OCI-LY7 (cell line): ENCODE results near the gene SPSB1. TPM values are rescaled to one million over a fixed set of nuclear protein-coding genes. Genes with fewer than 3 reads are reported as not detected.

ENCODE experiments used
- BruUV-seq: library from RNA; stranded (reverse); fragments of 400-500 nt; replicated peaks from 2 replicates; lab custom pipeline; 2021; lab: Mats Ljungman, UMichigan
- CTCF ChIA-PET: fragments of 300-600 bp; sonication (Branson Sonifier 250); formaldehyde crosslinking; loops from one replicate; lab custom pipeline; 2022; ENCODE audit warnings: antibody characterized with exemption; ENCODE audit not compliant: unreplicated experiment; lab: Charles Lee
- POLR2A ChIA-PET: fragments of 300-600 bp; sonication (Branson Sonifier 250); formaldehyde crosslinking; loops from one replicate; lab custom pipeline; 2022; ENCODE audit warnings: antibody characterized with exemption; lab: Charles Lee
- DNase-seq: peaks from one replicate; pipeline ENCODE4 v3.0.0-alpha.2; 2015; ENCODE audit warnings: low spot score
- H2AFZ ChIP-seq: fragments of 200-600 bp; sonication (generic), shearing (Covaris generic); 2 replicates; pipeline ENCODE4 v1.6.1; 2014; ENCODE audit warnings: mild to moderate bottlenecking, antibody characterized with exemption, low read length, moderate library complexity
- H3K27ac ChIP-seq: fragments of 200-600 bp; sonication (generic); 2 replicates; pipeline ENCODE4 v1.5.1; 2014; ENCODE audit warnings: mixed run types, low read depth, mild to moderate bottlenecking, moderate library complexity, low read length, inconsistent platforms; ENCODE audit not compliant: poor library complexity, severe bottlenecking
- H3K36me3 ChIP-seq: fragments of 200-600 bp; sonication (generic); 2 replicates; pipeline ENCODE4 v1.6.1; 2014; ENCODE audit warnings: mild to moderate bottlenecking, antibody characterized with exemption, low read length, moderate library complexity, mixed read lengths; ENCODE audit not compliant: insufficient read depth
- H3K4me1 ChIP-seq: fragments of 200-600 bp; sonication (generic); 2 replicates; pipeline ENCODE4 v1.5.1; 2014; ENCODE audit warnings: mild to moderate bottlenecking, low read length; ENCODE audit not compliant: insufficient read depth, poor library complexity, severe bottlenecking
- H3K4me2 ChIP-seq: fragments of 200-600 bp; sonication (generic); 2 replicates; pipeline ENCODE4 v1.6.1; 2014; ENCODE audit warnings: mild to moderate bottlenecking, low read length
- H3K4me3 ChIP-seq: fragments of 200-600 bp; sonication (generic); 2 replicates; pipeline ENCODE4 v1.5.1; 2014; ENCODE audit warnings: mild to moderate bottlenecking, low read depth, low read length; ENCODE audit not compliant: poor library complexity, severe bottlenecking
- H3K79me2 ChIP-seq: fragments of 200-600 bp; sonication (generic); 2 replicates; pipeline ENCODE4 v1.6.1; 2016; ENCODE audit warnings: low read depth, mild to moderate bottlenecking, low read length, moderate library complexity, mixed read lengths; ENCODE audit not compliant: insufficient read depth
- H3K9me2 ChIP-seq: fragments of 200-600 bp; sonication (generic); 2 replicates; pipeline ENCODE4 v1.6.1; 2016; ENCODE audit warnings: mild to moderate bottlenecking, low read length, mixed read lengths; ENCODE audit not compliant: insufficient read depth
- H3K9me3 ChIP-seq: fragments of 200-600 bp; sonication (generic); 2 replicates; pipeline ENCODE4 v1.6.1; 2014; ENCODE audit warnings: mild to moderate bottlenecking, mixed run types, low read length, mixed read lengths
- H4K20me1 ChIP-seq: fragments of 200-600 bp; sonication (generic); 2 replicates; pipeline ENCODE4 v1.6.1; 2014; ENCODE audit warnings: mild to moderate bottlenecking, antibody characterized with exemption, low read length, moderate library complexity, mixed read lengths; ENCODE audit not compliant: insufficient read depth
- CTCF ChIP-seq: fragments of 200-600 bp; sonication (generic); conservative IDR thresholded peaks from 2 replicates; pipeline ENCODE4 v1.5.1; 2014; ENCODE audit warnings: mild to moderate bottlenecking, antibody characterized with exemption, low read length, moderate library complexity, mixed read lengths
- EZH2phosphoT487 ChIP-seq: fragments of 200-600 bp; sonication (generic); IDR thresholded peaks from 2 replicates; pipeline ENCODE4 v1.6.1; 2018; ENCODE audit warnings: low read depth, borderline replicate concordance, mild to moderate bottlenecking, mixed run types, antibody characterized with exemption, low read length, moderate library complexity, mixed read lengths
- intact Hi-C: fragments of 100-400 bp; cut with micrococcal nuclease; formaldehyde crosslinking; loops from one replicate; pipeline ENCODE4 v1.10.0; 2022; ENCODE audit not compliant: unreplicated experiment
- total RNA-seq, 2 experiments: library from RNA; depleted of rRNA in 1 of 2; stranded (reverse); fragments of >200 nt in 1 of 2; shearing (Covaris generic) in 1 of 2; gene quantifications; 2 replicates each; pipeline ENCODE4 v1.2.3, GENCODE V29; 2014 to 2022

Gene SPSB1
- total RNA-seq, 2 experiments from 2014 or later, result 1.2 to 14.0 TPM

- Histone ChIP-seq H3K79me2 (no peaks in the 10 kb centered on the region), H3K9me2 (no peaks in the 10 kb centered on the region), H4K20me1 (no peaks in the 10 kb centered on the region), H3K4me3 (no peak overlapping the region), H3K4me1 (no peaks in the 10 kb centered on the region), H3K36me3 (no peaks in the 10 kb centered on the region), H3K9me3 (no peaks in the 10 kb centered on the region), H3K4me2 (no peak overlapping the region), H2AFZ (no peak overlapping the region), H3K27ac (no peak overlapping the region)
- POLR2A ChIA-PET, result interaction anchor here (0.5 to 0.6 kb wide), 2 partner anchors 10 to 18 kb away, joined by 3 to 4 read pairs; no protein-coding TSS in a partner anchor
- intact Hi-C loops, result no loop called here
- TF ChIP-seq EZH2phosphoT487, result no peak
- no TSS peak for BruUV-seq
- CTCF ChIA-PET, result no interaction called here
- no peak for DNase-seq
Observed at GRCh38 chr1:9389968-9390367, 97.3 kb downstream of the SPSB1 start.

GRCh38 chr1:9391620-9392019, 98.9 kb downstream of the SPSB1 start:
- Histone ChIP-seq H3K4me2 (no peak overlapping the region), H4K20me1 (no peaks in the 10 kb centered on the region), H3K9me2 (no peaks in the 10 kb centered on the region), H3K4me1 (no peaks in the 10 kb centered on the region), H3K27ac (no peak overlapping the region), H3K9me3 (no peaks in the 10 kb centered on the region), H3K4me3 (no peak overlapping the region), H3K79me2 (no peaks in the 10 kb centered on the region), H2AFZ (no peak overlapping the region), H3K36me3 (no peaks in the 10 kb centered on the region)
- intact Hi-C loops, result no loop called here
- TF ChIP-seq CTCF (no peak), EZH2phosphoT487 (no peak)
- BruUV-seq, result no TSS peak
- ChIA-PET CTCF (no interaction called here), POLR2A (no interaction called here)
- no peak for DNase-seq

GRCh38 chr1:9394010-9394409, 101.3 kb downstream of the SPSB1 start:
- intact Hi-C loops, result no loop called here
- no peaks in the 10 kb centered on the region for H3K9me2 ChIP-seq
- no peak overlapping the region for H2AFZ ChIP-seq
- H3K4me3 ChIP-seq, result no peak overlapping the region
- ChIA-PET CTCF (no interaction called here), POLR2A (interaction anchor here (0.9 to 1.6 kb wide), 2 partner anchors 12 to 35 kb away, joined by 3 read pairs; no protein-coding TSS in a partner anchor)
- DNase-seq, result no peak
- no peak overlapping the region for H3K27ac ChIP-seq
- TF ChIP-seq CTCF, result no peak
- TF ChIP-seq EZH2phosphoT487, result no peak
- H3K9me3 ChIP-seq, result no peaks in the 10 kb centered on the region
- H4K20me1 ChIP-seq, result no peaks in the 10 kb centered on the region
- H3K4me2 ChIP-seq, result no peak overlapping the region
- peaks cover 7% of the 10 kb centered on the region for H3K4me1 ChIP-seq
- no TSS peak for BruUV-seq
- no peaks in the 10 kb centered on the region for H3K36me3 ChIP-seq
- H3K79me2 ChIP-seq, result no peaks in the 10 kb centered on the region
